Measurements from ENCODE around the gene ZNF396. TPM values are rescaled to one million over a fixed set of nuclear protein-coding genes. Genes with fewer than 3 reads are reported as not detected.

The ZNF396 gene
- total RNA-seq, 6 experiments from 2014 or later = 0.62 to 1.9 (median 1.5) TPM

GRCh38 chr18:35348001-35348400 lies 29.1 kb downstream of the ZNF396 start:
- DNase-seq (no peak), ATAC-seq (no peak)
- H3K9me3 ChIP-seq = no peaks in the 10 kb centered on the region
- peaks cover 0 to 9% (median 0%) of the 10 kb centered on the region in 4 donors for H3K4me1 ChIP-seq
- no peak overlapping the region for H3K27ac ChIP-seq
- H3K36me3 ChIP-seq = no peaks in the 10 kb centered on the region
- H3K27me3 ChIP-seq = no peaks in the 10 kb centered on the region
- TF ChIP-seq POLR2A (IDR thresholded peaks at IDR 0.05) (no peak), CTCF (IDR thresholded peaks at IDR 0.05) (no peak)
- WGBS (ENCODE audit: insufficient coverage, low coverage, low lambda C conversion rate, missing lambda C conversion rate) = 81% methylated on average over 3 of the region's 3 CpGs
- no peak overlapping the region for H3K4me3 ChIP-seq
- intact Hi-C loops (cut with DNase I) = loop anchor here in 1 of 2 donors (10.0 kb wide), 1 partner anchor 103 kb away; the partner anchor contains the start of gene ZNF397

- peaks cover 0 to 17% (median 0%) of the 10 kb centered on the region in 4 donors for H3K4me1 ChIP-seq
- DNase-seq (no peak), ATAC-seq (no peak)
- WGBS (ENCODE audit: insufficient coverage, low coverage, low lambda C conversion rate, missing lambda C conversion rate) = 78% methylated on average over 1 of the region's 1 CpG
- H3K27ac ChIP-seq = peak overlapping the region; percentile 98 to 99 (median 98)
- H3K9me3 ChIP-seq = no peaks in the 10 kb centered on the region
- H3K27me3 ChIP-seq = no peaks in the 10 kb centered on the region
- TF ChIP-seq POLR2A (IDR thresholded peaks at IDR 0.05) (no peak), CTCF (IDR thresholded peaks at IDR 0.05) (no peak)
- H3K4me3 ChIP-seq = no peak overlapping the region
- H3K36me3 ChIP-seq = no peaks in the 10 kb centered on the region
- intact Hi-C loops (cut with DNase I) = loop anchor here in 1 of 2 donors (10.0 kb wide), 1 partner anchor 101 kb away; the partner anchor contains the start of gene ZNF397
These were observed 31.2 kb downstream of the ZNF396 start for GRCh38 chr18:35345950-35346349.

GRCh38 chr18:35345460-35345921 lies 31.6 kb downstream of the ZNF396 start:
- Histone ChIP-seq H3K27me3 (no peaks in the 10 kb centered on the region), H3K36me3 (no peaks in the 10 kb centered on the region), H3K9me3 (no peaks in the 10 kb centered on the region), H3K4me1 (peaks cover 0 to 17% (median 0%) of the 10 kb centered on the region in 4 donors), H3K4me3 (peak overlapping the region in 2 of 3 donors; percentile 79 to 88), H3K27ac (peak overlapping the region; percentile 98 to 99 (median 98))
- ATAC-seq (peak; percentile 52 to 68 (median 64)), DNase-seq (peak in 1 of 3 donors; percentile 55)
- intact Hi-C loops (cut with DNase I) = loop anchor here in 1 of 2 donors (10.0 kb wide), 1 partner anchor 101 kb away; the partner anchor contains the start of gene ZNF397
- no peak for TF ChIP-seq POLR2A (IDR thresholded peaks at IDR 0.05)
- WGBS (ENCODE audit: insufficient coverage, low coverage, low lambda C conversion rate, missing lambda C conversion rate) = 18% methylated on average over 6 of the region's 6 CpGs

- intact Hi-C loops (cut with DNase I) = loop anchor here in 1 of 2 donors (10.0 kb wide), 1 partner anchor 100 kb away; the partner anchor contains the start of gene ZNF397
- ATAC-seq (no peak), DNase-seq (peak in 2 of 3 donors; percentile 29 to 46)
These were observed 32.2 kb downstream of the ZNF396 start for GRCh38 chr18:35344736-35345459.

More at GRCh38 chr18:35344736-35345459, 32.2 kb downstream of the ZNF396 start:
- H3K27me3 ChIP-seq = no peaks in the 10 kb centered on the region
- no peaks in the 10 kb centered on the region for H3K9me3 ChIP-seq
- 27% methylated on average over 12 of the region's 12 CpGs for WGBS (ENCODE audit: insufficient coverage, low coverage, low lambda C conversion rate, missing lambda C conversion rate)
- peak overlapping the region; percentile 98 to 99 (median 98) for H3K27ac ChIP-seq
- H3K4me3 ChIP-seq = peak overlapping the region; percentile 79 to 92 (median 88)
- no peak for TF ChIP-seq CTCF (IDR thresholded peaks at IDR 0.05)
- TF ChIP-seq POLR2A (IDR thresholded peaks at IDR 0.05) = no peak
- peaks cover 0 to 17% (median 0%) of the 10 kb centered on the region in 4 donors for H3K4me1 ChIP-seq
- H3K36me3 ChIP-seq = peaks cover 0 to 5% (median 4%) of the 10 kb centered on the region in 4 donors
